Measurements from ENCODE around the gene CDC42BPB.

GRCh38 chr14:103001226-103001625 lies 56.1 kb downstream of the CDC42BPB start:
- TF ChIP-seq MLX (CRISPR knock-in tag; IDR thresholded peaks at IDR 0.05) = no peak
- TF ChIP-seq STAT6 (CRISPR knock-in tag; conservative IDR thresholded peaks at IDR 0.05; ENCODE audit: low read depth) = no peak
- TF ChIP-seq USF1 (CRISPR knock-in tag; IDR thresholded peaks at IDR 0.05) = no peak
- TF ChIP-seq CTCF (IDR thresholded peaks at IDR 0.05) = no peak
- TF ChIP-seq TCF7 (CRISPR knock-in tag; IDR thresholded peaks at IDR 0.05; ENCODE audit: low read depth) = no peak
- TF ChIP-seq HMGXB4 (CRISPR knock-in tag; IDR thresholded peaks at IDR 0.05) = no peak
- TF ChIP-seq NFYB (CRISPR knock-in tag; conservative IDR thresholded peaks at IDR 0.05; ENCODE audit: low read depth) = no peak
- TF ChIP-seq JUN (CRISPR knock-in tag; IDR thresholded peaks at IDR 0.05) = no peak

All from WTC11 (cell line).